ENCODE measurements around the gene MON2. TPM values are rescaled to one million over a fixed set of nuclear protein-coding genes. Genes with fewer than 3 reads are reported as not detected.

The MON2 gene
- total and polyA plus RNA-seq, 2 of the 13 experiments (the other 11 are each of a cell fraction or from before 2014, with no cell fraction given) = 10.5 to 24.8 TPM

DNA sequence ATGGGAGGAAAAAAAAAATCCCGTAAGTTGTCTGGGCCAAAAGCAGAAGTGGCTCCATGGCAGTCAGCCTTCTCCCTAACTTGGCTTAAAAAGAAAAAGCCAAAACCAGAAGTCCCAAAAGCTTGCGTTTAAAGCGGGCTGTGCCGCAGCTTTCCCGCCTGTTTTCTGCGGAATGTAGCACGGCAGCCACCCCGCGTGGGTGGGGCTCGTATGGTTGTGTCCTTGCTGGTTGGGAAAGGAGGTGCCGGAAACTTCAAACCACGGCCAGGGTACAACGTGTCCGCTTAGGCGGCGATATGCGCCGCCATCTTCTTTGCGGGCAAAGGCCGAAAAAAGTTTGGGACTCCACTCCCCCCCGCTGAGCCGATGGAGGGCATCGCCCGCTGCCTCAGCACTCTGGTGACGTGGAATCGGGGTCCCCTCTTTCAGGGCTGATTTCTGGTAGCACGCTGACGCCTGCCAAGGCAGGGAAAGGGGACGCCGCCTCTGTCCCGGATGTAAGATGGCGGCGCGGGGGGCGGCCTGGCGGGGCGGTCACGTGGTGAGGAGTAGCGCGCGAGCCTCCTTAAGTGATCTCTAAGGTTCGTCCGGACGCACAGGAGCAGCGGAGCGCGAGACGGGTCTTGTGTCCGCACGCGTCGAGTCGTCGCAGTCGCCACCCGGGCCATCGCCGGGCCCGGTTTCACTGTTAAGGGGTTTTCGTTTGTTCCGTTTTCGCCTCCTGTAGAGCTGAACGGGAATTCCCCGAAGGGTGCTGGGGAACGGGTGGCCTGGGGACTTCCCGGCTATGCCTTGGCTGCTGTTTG lies 135.8 kb downstream of the MON2 start (continued):
- TF ChIP-seq, protein P1, sequence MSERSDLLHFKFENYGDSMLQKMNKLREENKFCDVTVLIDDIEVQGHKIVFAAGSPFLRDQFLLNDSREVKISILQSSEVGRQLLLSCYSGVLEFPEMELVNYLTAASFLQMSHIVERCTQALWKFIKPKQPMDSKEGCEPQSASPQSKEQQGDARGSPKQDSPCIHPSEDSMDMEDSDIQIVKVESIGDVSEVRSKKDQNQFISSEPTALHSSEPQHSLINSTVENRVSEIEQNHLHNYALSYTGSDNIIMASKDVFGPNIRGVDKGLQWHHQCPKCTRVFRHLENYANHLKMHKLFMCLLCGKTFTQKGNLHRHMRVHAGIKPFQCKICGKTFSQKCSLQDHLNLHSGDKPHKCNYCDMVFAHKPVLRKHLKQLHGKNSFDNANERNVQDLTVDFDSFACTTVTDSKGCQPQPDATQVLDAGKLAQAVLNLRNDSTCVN (CRISPR knock-in tag; IDR thresholded peaks at IDR 0.05; ENCODE audit: borderline replicate concordance) = no peak
- TF ChIP-seq NFE2 (CRISPR knock-in tag; IDR thresholded peaks at IDR 0.05) (no peak; the same call in 1 of the 2 replicates), CBX1 (IDR thresholded peaks at IDR 0.05; ENCODE audit: low read depth) (no peak), MTF2 (CRISPR knock-in tag; IDR thresholded peaks at IDR 0.05; ENCODE audit: borderline replicate concordance) (no peak), MED8 (CRISPR knock-in tag; IDR thresholded peaks at IDR 0.05; ENCODE audit: insufficient replicate concordance) (peak; percentile 51), EHMT2 (IDR thresholded peaks at IDR 0.05; ENCODE audit: borderline replicate concordance, low read depth, low read length) (peak; percentile 78; the same call in 1 of the 2 replicates), PRPF4 (IDR thresholded peaks at IDR 0.05; ENCODE audit: low read depth, low read length, poor library complexity, severe bottlenecking) (no peak), ZNF30 (CRISPR knock-in tag; IDR thresholded peaks at IDR 0.05) (peak; percentile 67; the same call in 1 of the 2 replicates), ZNF441 (CRISPR knock-in tag; IDR thresholded peaks at IDR 0.05; ENCODE audit: borderline replicate concordance) (peak; percentile 53; the same call in 1 of the 2 replicates), ZNF83 (CRISPR knock-in tag; IDR thresholded peaks at IDR 0.05; ENCODE audit: borderline replicate concordance) (no peak; the same call in 1 of the 2 replicates), PRMT3 (CRISPR knock-in tag; IDR thresholded peaks at IDR 0.05; ENCODE audit: borderline replicate concordance, low read depth) (peak; percentile 84; the same call in 1 of the 2 replicates)
- TF ChIP-seq, protein P2, sequence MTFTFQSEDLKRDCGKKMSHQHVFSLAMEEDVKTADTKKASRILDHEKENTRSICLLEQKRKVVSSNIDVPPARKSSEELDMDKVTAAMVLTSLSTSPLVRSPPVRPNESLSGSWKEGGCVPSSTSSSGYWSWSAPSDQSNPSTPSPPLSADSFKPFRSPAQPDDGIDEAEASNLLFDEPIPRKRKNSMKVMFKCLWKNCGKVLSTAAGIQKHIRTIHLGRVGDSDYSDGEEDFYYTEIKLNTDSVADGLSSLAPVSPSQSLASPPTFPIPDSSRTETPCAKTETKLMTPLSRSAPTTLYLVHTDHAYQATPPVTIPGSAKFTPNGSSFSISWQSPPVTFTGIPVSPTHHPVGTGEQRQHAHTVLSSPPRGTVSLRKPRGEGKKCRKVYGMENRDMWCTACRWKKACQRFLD (CRISPR knock-in tag; IDR thresholded peaks at IDR 0.05; ENCODE audit: borderline replicate concordance) = no peak
- TF ChIP-seq, protein P3, sequence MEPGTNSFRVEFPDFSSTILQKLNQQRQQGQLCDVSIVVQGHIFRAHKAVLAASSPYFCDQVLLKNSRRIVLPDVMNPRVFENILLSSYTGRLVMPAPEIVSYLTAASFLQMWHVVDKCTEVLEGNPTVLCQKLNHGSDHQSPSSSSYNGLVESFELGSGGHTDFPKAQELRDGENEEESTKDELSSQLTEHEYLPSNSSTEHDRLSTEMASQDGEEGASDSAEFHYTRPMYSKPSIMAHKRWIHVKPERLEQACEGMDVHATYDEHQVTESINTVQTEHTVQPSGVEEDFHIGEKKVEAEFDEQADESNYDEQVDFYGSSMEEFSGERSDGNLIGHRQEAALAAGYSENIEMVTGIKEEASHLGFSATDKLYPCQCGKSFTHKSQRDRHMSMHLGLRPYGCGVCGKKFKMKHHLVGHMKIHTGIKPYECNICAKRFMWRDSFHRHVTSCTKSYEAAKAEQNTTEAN (CRISPR knock-in tag; conservative IDR thresholded peaks at IDR 0.05) = 0 out of 2 replicates have a peak, but pooled peaks have one; percentile 28
- TF ChIP-seq, protein P4, sequence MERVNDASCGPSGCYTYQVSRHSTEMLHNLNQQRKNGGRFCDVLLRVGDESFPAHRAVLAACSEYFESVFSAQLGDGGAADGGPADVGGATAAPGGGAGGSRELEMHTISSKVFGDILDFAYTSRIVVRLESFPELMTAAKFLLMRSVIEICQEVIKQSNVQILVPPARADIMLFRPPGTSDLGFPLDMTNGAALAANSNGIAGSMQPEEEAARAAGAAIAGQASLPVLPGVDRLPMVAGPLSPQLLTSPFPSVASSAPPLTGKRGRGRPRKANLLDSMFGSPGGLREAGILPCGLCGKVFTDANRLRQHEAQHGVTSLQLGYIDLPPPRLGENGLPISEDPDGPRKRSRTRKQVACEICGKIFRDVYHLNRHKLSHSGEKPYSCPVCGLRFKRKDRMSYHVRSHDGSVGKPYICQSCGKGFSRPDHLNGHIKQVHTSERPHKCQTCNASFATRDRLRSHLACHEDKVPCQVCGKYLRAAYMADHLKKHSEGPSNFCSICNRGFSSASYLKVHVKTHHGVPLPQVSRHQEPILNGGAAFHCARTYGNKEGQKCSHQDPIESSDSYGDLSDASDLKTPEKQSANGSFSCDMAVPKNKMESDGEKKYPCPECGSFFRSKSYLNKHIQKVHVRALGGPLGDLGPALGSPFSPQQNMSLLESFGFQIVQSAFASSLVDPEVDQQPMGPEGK (CRISPR knock-in tag; IDR thresholded peaks at IDR 0.05) = peak; percentile 64
- TF ChIP-seq, protein P5, sequence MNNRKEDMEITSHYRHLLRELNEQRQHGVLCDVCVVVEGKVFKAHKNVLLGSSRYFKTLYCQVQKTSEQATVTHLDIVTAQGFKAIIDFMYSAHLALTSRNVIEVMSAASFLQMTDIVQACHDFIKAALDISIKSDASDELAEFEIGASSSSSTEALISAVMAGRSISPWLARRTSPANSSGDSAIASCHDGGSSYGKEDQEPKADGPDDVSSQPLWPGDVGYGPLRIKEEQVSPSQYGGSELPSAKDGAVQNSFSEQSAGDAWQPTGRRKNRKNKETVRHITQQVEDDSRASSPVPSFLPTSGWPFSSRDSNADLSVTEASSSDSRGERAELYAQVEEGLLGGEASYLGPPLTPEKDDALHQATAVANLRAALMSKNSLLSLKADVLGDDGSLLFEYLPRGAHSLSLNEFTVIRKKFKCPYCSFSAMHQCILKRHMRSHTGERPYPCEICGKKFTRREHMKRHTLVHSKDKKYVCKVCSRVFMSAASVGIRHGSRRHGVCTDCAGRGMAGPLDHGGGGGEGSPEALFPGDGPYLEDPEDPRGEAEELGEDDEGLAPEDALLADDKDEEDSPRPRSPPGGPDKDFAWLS (CRISPR knock-in tag; IDR thresholded peaks at IDR 0.05; ENCODE audit: borderline replicate concordance) = no peak
- TF ChIP-seq, protein P6, sequence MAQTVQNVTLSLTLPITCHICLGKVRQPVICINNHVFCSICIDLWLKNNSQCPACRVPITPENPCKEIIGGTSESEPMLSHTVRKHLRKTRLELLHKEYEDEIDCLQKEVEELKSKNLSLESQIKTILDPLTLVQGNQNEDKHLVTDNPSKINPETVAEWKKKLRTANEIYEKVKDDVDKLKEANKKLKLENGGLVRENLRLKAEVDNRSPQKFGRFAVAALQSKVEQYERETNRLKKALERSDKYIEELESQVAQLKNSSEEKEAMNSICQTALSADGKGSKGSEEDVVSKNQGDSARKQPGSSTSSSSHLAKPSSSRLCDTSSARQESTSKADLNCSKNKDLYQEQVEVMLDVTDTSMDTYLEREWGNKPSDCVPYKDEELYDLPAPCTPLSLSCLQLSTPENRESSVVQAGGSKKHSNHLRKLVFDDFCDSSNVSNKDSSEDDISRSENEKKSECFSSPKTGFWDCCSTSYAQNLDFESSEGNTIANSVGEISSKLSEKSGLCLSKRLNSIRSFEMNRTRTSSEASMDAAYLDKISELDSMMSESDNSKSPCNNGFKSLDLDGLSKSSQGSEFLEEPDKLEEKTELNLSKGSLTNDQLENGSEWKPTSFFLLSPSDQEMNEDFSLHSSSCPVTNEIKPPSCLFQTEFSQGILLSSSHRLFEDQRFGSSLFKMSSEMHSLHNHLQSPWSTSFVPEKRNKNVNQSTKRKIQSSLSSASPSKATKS (CRISPR knock-in tag; IDR thresholded peaks at IDR 0.05) = no peak
